KMS-11 (cell line): ENCODE data around the gene UNC119B.

Experiments
- H2AFZ ChIP-seq: fragments of 200-600 bp; sonication (generic); 2 replicates; pipeline ENCODE4 v1.6.1; 2016; ENCODE audit warnings: antibody characterized with exemption, mixed run types, low read depth
- H3K27ac ChIP-seq: fragments of 200-600 bp; sonication (generic); 2 replicates; pipeline ENCODE4 v1.6.1; 2016; ENCODE audit warnings: mild to moderate bottlenecking, mixed run types
- H3K27me3 ChIP-seq: fragments of 200-600 bp; sonication (generic); 2 replicates; pipeline ENCODE4 v1.6.1; 2017; ENCODE audit warnings: mild to moderate bottlenecking, low read depth, mixed run types, moderate library complexity; ENCODE audit not compliant: insufficient read depth
- H3K36me3 ChIP-seq: fragments of 200-600 bp; sonication (generic); 2 replicates; pipeline ENCODE4 v1.6.1; 2017; ENCODE audit warnings: mild to moderate bottlenecking, mixed run types; ENCODE audit not compliant: insufficient read depth
- H3K4me1 ChIP-seq: fragments of 200-600 bp; sonication (generic); 2 replicates; pipeline ENCODE4 v1.6.1; 2016; ENCODE audit warnings: mild to moderate bottlenecking, low read depth, mixed run types; ENCODE audit not compliant: poor library complexity, severe bottlenecking
- H3K4me2 ChIP-seq: fragments of 200-600 bp; sonication (generic); 2 replicates; pipeline ENCODE4 v1.7.0; 2016; ENCODE audit warnings: mild to moderate bottlenecking, mixed run types
- H3K4me3 ChIP-seq: fragments of 200-600 bp; sonication (generic); IDR thresholded peaks from 2 replicates; pipeline ENCODE4 v1.6.1; 2017; ENCODE audit warnings: low read depth, low read length, mixed read lengths; ENCODE audit not compliant: insufficient read depth
- H3K79me2 ChIP-seq: fragments of 200-600 bp; sonication (generic); 2 replicates; pipeline ENCODE4 v1.6.1; 2016; ENCODE audit warnings: low read depth, mixed run types; ENCODE audit not compliant: insufficient read depth
- H3K9ac ChIP-seq: fragments of 200-600 bp; sonication (generic); 2 replicates; pipeline ENCODE4 v1.6.1; 2016; ENCODE audit warnings: mild to moderate bottlenecking, mixed run types
- H4K20me1 ChIP-seq: fragments of 200-600 bp; sonication (generic); 2 replicates; pipeline ENCODE4 v1.6.1; 2016; ENCODE audit warnings: mild to moderate bottlenecking, mixed run types; ENCODE audit not compliant: insufficient read depth
- CTCF ChIP-seq: fragments of 200-600 bp; sonication (generic); conservative IDR thresholded peaks from 2 replicates; pipeline ENCODE4 v1.6.1; 2017; ENCODE audit warnings: low read depth, mild to moderate bottlenecking, antibody characterized with exemption, low read length, moderate library complexity, mixed read lengths

The UNC119B gene

GRCh38 chr12:120696626-120697025 is 13.6 kb upstream of the UNC119B start:
- Histone ChIP-seq H3K4me3 (no peak overlapping the region), H3K9ac (no peak overlapping the region), H3K36me3 (no peaks in the 10 kb centered on the region)

GRCh38 chr12:120697344-120697743 is 12.9 kb upstream of the UNC119B start:
- Histone ChIP-seq H3K4me2 (no peak overlapping the region), H3K36me3 (no peaks in the 10 kb centered on the region), H3K27ac (no peak overlapping the region), H3K79me2 (peaks cover 12% of the 10 kb centered on the region; the same call in 1 of the 2 replicates), H4K20me1 (no peaks in the 10 kb centered on the region), H2AFZ (no peak overlapping the region), H3K4me3 (no peak overlapping the region), H3K4me1 (no peaks in the 10 kb centered on the region), H3K9ac (no peak overlapping the region), H3K27me3 (no peaks in the 10 kb centered on the region)
- TF ChIP-seq CTCF, result no peak

More at GRCh38 chr12:120696626-120697025, 13.6 kb upstream of the UNC119B start:
- Histone ChIP-seq H3K27ac (no peak overlapping the region), H4K20me1 (no peaks in the 10 kb centered on the region), H3K27me3 (no peaks in the 10 kb centered on the region), H3K79me2 (peaks cover 20% of the 10 kb centered on the region; the same call in 1 of the 2 replicates), H2AFZ (no peak overlapping the region), H3K4me1 (no peaks in the 10 kb centered on the region), H3K4me2 (no peak overlapping the region)
- TF ChIP-seq CTCF, result no peak

- no peak for TF ChIP-seq CTCF
- H3K9ac ChIP-seq, result no peak overlapping the region
These were observed 11.6 kb upstream of the UNC119B start for GRCh38 chr12:120698665-120699064.

GRCh38 chr12:120699553-120699952 is 10.7 kb upstream of the UNC119B start:
- no peaks in the 10 kb centered on the region for H3K36me3 ChIP-seq

More at GRCh38 chr12:120698665-120699064, 11.6 kb upstream of the UNC119B start:
- Histone ChIP-seq H3K4me1 (no peaks in the 10 kb centered on the region), H3K4me2 (no peak overlapping the region), H4K20me1 (no peaks in the 10 kb centered on the region), H3K79me2 (no peaks in the 10 kb centered on the region), H3K4me3 (no peak overlapping the region), H3K36me3 (no peaks in the 10 kb centered on the region), H3K27me3 (no peaks in the 10 kb centered on the region), H3K27ac (no peak overlapping the region), H2AFZ (no peak overlapping the region)

More at GRCh38 chr12:120699553-120699952, 10.7 kb upstream of the UNC119B start:
- Histone ChIP-seq H3K4me2 (no peak overlapping the region), H2AFZ (no peak overlapping the region), H3K27ac (no peak overlapping the region), H3K4me1 (no peaks in the 10 kb centered on the region), H3K9ac (no peak overlapping the region), H3K79me2 (no peaks in the 10 kb centered on the region), H3K27me3 (no peaks in the 10 kb centered on the region), H3K4me3 (no peak overlapping the region), H4K20me1 (no peaks in the 10 kb centered on the region)
- TF ChIP-seq CTCF, result no peak
